ENCODE data around the gene ABCB1. TPM values are rescaled to one million over a fixed set of nuclear protein-coding genes. Genes with fewer than 3 reads are reported as not detected.

Gene ABCB1
- total and polyA plus RNA-seq, 2 of the 13 experiments (the other 11 are each of a cell fraction or from before 2014, with no cell fraction given): 42.8 to 52.6 TPM

DNA sequence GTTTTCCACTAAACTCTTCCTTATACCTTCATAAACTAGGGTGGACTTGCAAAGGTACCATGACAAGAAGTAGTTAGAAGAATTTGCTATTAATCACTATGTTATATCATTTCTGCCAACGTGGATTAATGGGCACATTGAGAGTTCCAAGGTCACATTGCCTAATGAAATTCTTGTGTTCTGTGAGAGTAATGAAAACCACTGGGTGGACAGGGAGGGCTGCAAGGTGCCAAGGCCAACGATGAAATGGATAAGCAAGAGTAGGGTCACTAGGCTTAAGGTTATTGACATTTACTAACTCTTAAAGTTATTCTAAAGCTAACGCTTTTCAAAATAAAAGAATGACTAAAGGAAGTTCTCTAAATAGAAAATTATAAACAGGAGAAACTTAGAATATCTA lies 118.6 kb downstream of the ABCB1 start:
- Histone ChIP-seq H3K4me3 (replicated peaks in 1 of 3; ENCODE audit: insufficient read depth in 1 of 3, low read depth in 2 of 3, low read length in 3 of 3) (no peak overlapping the region), H3K27ac (ENCODE audit: extremely low read length, insufficient read depth, low read length) (no peak overlapping the region), H3K79me2 (ENCODE audit: insufficient read depth, low read length) (no peaks in the 10 kb centered on the region), H3K9me3 (ENCODE audit: low read length) (no peaks in the 10 kb centered on the region), H3K9ac (ENCODE audit: insufficient read depth, low read depth, low read length) (no peak overlapping the region), H4K20me1 (ENCODE audit: insufficient read depth, low read length) (no peaks in the 10 kb centered on the region), H2AFZ (ENCODE audit: low read length) (no peak overlapping the region), H3K36me3 (replicated peaks in 1 of 2; ENCODE audit: control insufficient read depth in 1 of 2, insufficient read depth in 2 of 2, low read length in 2 of 2) (no peaks in the 10 kb centered on the region), H3K4me2 (ENCODE audit: low read depth, low read length) (no peak overlapping the region), H3K4me1 (ENCODE audit: insufficient read depth, low read length) (peaks cover 44% of the 10 kb centered on the region), H3K27me3 (ENCODE audit: control insufficient read depth in 1 of 2, insufficient read depth in 2 of 2, low read length in 2 of 2) (no peaks in the 10 kb centered on the region)
- 16% methylated on average over 3 of the region's 3 CpGs for WGBS (ENCODE audit: low lambda C conversion rate)
- in situ Hi-C loops (cut with HindIII; ENCODE audit: extremely low pct_ligation_motif_present, low pct_unique_long_range_greater_than_20kb) (no loop called here), intact Hi-C loops (cut with micrococcal nuclease; ENCODE audit: unreplicated experiment) (no loop called here)
- BruUV-seq (replicated peaks): no TSS peak
- FAIRE-seq (no peak), DNase-seq (ENCODE audit: low spot score) (peak; percentile 30), ATAC-seq (no peak)
- TF ChIP-seq, protein P1, sequence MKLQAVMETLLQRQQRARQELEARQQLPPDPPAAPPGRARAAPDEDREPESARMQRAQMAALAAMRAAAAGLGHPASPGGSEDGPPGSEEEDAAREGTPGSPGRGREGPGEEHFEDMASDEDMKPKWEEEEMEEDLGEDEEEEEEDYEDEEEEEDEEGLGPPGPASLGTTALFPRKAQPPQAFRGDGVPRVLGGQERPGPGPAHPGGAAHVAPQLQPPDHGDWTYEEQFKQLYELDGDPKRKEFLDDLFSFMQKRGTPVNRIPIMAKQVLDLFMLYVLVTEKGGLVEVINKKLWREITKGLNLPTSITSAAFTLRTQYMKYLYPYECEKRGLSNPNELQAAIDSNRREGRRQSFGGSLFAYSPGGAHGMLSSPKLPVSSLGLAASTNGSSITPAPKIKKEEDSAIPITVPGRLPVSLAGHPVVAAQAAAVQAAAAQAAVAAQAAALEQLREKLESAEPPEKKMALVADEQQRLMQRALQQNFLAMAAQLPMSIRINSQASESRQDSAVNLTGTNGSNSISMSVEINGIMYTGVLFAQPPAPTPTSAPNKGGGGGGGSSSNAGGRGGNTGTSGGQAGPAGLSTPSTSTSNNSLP (IDR thresholded peaks at IDR 0.05; ENCODE audit: low read depth, low read length): 0 out of 2 replicates have a peak, but pooled peaks have one; percentile 16
- no peak for TF ChIP-seq ZNF432 (CRISPR knock-in tag; IDR thresholded peaks at IDR 0.05; ENCODE audit: borderline replicate concordance)
- TF ChIP-seq HNF4G (IDR thresholded peaks at IDR 0.05; ENCODE audit: borderline replicate concordance, low read depth, low read length): 0 out of 2 replicates have a peak, but pooled peaks have one; percentile 17
- no peak for TF ChIP-seq HNF4G (CRISPR knock-in tag; IDR thresholded peaks at IDR 0.05; ENCODE audit: borderline replicate concordance, low read depth)
- no peak for TF ChIP-seq ZNF10 (CRISPR knock-in tag; IDR thresholded peaks at IDR 0.05; ENCODE audit: borderline replicate concordance, low read depth)
- no peak for TF ChIP-seq SOX13 (IDR thresholded peaks at IDR 0.05)
- TF ChIP-seq SOX13 (CRISPR knock-in tag; conservative IDR thresholded peaks at IDR 0.05 in 1 of 2, IDR thresholded peaks at IDR 0.05 in 1 of 2): 0 out of 4 replicates have a peak, but pooled peaks of 1 of the 2 experiments have one; percentile 13
- peak; percentile 34; the same call in 1 of the 2 replicates for TF ChIP-seq RXRB (CRISPR knock-in tag; IDR thresholded peaks at IDR 0.05; ENCODE audit: borderline replicate concordance)
- peak; percentile 61 for TF ChIP-seq PPARG (CRISPR knock-in tag; conservative IDR thresholded peaks at IDR 0.05)
- TF ChIP-seq NR2F6 (IDR thresholded peaks at IDR 0.05): 0 out of 2 replicates have a peak, but pooled peaks have one; percentile 9
- no peak for TF ChIP-seq NR2F6 (CRISPR knock-in tag; IDR thresholded peaks at IDR 0.05)
- TF ChIP-seq CEBPB (IDR thresholded peaks at IDR 0.05; ENCODE audit: borderline replicate concordance, low read depth, low read length): 0 out of 2 replicates have a peak, but pooled peaks have one; percentile 8
- TF ChIP-seq, protein P2, sequence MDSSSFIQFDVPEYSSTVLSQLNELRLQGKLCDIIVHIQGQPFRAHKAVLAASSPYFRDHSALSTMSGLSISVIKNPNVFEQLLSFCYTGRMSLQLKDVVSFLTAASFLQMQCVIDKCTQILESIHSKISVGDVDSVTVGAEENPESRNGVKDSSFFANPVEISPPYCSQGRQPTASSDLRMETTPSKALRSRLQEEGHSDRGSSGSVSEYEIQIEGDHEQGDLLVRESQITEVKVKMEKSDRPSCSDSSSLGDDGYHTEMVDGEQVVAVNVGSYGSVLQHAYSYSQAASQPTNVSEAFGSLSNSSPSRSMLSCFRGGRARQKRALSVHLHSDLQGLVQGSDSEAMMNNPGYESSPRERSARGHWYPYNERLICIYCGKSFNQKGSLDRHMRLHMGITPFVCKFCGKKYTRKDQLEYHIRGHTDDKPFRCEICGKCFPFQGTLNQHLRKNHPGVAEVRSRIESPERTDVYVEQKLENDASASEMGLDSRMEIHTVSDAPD (CRISPR knock-in tag; IDR thresholded peaks at IDR 0.05): no peak
- TF ChIP-seq ZFAT (CRISPR knock-in tag; conservative IDR thresholded peaks at IDR 0.05): no peak
- peak; percentile 57 for TF ChIP-seq HNF4A (CRISPR knock-in tag; IDR thresholded peaks at IDR 0.05)
- POLR2A ChIA-PET: no interaction called here
- CTCF ChIA-PET (ENCODE audit: low intra/inter-chr PET ratio, low total read pairs): no interaction called here
